HG03039 (cell line): Measurements from ENCODE around the gene BCL11B.
"Not testable (repeated sequence)": the region's sequence is repeated elsewhere in the genome, so short reads cannot be mapped to it uniquely, and the experiment has no call there.

ENCODE experiments used
- ATAC-seq: cut with Tn5 transposase; IDR thresholded peaks from one replicate; pipeline ENCODE4 v1.9.1; 2021; ENCODE audit warnings: mild to moderate bottlenecking, moderate library complexity; ENCODE audit not compliant: unreplicated experiment

Gene BCL11B

DNA sequence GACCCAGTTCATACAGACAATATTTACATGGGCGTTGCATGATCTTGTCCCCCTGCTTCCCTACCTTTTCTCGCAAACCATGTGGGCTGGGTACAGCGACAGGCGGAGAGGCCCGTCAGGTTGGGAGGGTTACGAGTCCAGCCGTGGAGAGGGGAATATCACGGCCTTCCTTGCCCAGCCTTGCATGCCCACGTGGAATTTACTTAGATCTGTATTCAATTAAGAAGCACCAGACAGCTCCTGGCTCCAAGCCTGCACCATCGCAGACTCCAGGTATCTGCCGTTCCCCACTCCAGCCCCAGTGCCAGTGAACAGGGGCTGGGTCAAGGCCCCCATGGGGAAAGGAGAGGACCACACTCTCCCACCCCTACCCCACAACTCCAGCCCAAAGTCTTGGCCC, 29.8 kb downstream of the BCL11B start:
- ATAC-seq: no peak

DNA sequence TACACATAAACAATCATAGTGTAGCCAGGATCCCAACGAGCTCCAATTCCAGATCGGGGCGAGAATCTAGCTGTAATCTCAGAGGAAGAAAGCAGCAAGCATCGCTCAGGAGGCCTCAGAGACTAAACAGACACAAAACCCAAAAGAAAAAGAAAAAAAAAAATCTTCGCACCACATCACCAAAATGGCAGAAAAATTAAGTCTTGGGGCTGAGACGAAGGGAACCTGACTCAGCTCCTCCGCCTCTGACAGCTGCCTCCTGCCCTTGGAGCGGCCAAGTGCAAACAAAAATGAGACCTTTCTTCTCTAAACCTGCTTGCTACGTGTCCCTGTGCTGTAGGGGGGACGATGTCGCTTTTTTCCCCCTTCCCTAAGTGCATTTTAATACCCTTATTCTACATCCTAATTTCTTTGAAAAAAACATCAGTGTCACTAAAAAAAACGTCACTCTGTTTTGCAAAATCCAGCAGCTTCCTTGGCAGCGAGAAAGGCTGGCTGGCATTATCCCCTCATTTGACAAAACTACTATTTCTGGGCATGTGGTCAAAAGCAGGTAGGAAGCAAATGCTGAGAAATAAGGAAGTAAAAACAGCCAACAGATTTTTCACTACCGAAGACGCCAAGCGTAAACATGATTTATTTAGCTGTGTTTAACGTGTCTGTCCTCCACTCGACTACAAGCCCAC, 30.5 kb downstream of the BCL11B start:
- ATAC-seq: no peak

DNA sequence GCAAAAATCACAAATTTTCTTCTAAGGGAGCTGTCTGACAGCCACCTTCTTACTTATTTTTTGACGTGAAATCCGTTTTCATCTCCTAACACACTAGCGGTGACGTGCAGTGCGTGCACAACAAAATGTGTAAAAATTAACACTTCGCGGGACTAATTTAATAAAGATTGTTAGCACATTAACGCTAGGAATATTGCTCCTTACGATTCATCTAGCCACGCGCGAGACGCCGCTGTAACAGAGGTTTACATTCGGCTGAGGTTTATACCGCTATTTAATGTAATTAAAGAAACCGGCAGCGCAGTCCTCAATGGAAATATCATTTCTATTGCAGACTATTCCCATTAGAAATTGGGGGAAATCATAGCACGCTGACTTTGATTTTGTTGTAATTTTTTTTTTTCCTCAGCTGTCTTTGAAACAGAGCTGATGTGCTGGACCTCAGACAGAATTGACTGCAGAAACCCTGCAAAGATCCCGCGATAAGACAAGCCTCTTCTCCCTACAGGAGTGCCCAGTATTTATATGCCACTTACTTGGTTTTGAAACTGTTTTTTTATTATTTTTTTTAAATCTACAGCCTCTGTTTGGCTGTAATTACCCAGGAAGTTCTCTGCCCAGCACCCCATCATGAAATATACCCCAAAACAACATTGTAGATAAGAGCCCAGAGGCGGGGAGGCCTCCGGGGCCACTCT, 31.2 kb downstream of the BCL11B start:
- ATAC-seq: no peak

GRCh38 chr14:99239661-99240092, 32.3 kb downstream of the BCL11B start:
- no peak for ATAC-seq

DNA sequence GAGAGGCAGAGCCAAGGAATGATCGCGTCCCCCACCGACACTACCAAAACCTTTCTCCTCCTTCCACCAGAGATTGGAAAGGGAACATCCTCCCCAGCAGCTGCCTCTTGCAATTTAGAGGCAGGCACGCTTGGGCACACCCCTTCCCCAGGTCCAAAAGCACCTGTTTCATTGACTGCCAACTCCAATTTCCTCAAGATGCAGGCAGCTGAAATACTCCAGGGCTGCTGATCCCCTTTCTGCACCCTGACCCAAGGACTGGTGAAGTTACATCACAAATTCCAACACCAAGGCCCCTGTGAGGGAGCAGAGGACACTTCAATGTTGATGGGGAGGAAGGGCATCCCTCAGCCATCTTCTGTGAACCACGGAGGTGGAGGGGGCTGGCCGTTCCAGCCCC, 33.8 kb downstream of the BCL11B start:
- no peak for ATAC-seq

GRCh38 chr14:99237288-99237687, 34.7 kb downstream of the BCL11B start:
- ATAC-seq: no peak

DNA sequence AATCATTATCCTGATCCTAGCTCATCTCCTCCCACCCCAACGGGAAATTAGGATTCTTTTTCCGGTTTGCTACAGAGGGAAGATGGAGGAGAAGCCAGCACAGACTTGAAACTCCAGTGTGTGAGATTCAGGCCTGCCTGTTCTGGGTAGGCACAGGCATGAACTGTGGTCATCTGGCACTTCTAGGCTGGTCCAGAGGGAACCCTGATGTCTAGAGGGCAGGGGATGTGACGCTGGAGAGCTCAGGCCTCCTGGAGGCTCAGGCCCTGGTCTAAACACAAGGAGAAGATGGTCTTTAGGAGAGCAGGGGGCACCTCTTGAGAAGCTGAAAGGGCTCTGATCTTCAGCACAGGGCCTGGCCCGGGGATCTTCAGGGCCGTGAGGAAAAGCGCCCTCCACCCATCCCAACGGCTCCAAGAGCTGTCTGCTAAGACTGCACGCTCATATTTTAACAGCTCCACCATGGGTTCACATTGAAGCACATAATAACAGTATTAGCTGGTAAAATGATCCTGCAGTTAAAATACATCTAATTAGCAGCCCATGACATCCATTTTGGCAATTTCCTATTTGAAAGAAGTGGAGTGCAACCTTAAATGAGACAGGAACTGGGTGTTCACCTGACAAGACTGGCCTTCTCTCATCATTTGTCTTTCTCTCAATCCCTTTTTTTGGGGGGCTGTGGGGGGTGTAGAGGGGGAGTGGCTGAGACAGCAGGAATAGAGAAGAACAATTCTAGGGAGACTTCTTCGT, 35.4 kb downstream of the BCL11B start:
- no peak for ATAC-seq

GRCh38 chr14:99235582-99236320, 36.2 kb downstream of the BCL11B start:
- ATAC-seq: no peak

GRCh38 chr14:99234961-99235571, 36.9 kb downstream of the BCL11B start:
- no peak for ATAC-seq

DNA sequence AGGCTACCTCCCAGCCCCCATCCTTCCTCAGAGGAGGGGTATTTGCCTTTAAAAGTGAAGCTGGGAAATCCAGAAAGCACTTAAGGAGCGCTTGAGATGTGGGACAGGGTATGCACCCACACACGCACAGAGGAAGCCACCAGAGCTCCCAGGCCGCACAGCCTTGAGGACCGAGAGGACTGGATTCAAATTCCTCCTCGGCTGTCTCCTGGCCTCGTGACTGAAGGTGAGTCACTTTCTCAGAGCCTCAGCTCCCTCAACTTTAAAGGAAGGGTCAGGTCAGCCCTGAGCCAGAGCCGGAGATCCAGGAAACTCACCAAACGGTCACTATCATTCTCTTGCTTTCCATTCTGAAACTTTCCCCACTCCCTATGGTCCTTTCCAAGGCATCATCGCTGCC, 37.6 kb downstream of the BCL11B start:
- ATAC-seq: no peak

DNA sequence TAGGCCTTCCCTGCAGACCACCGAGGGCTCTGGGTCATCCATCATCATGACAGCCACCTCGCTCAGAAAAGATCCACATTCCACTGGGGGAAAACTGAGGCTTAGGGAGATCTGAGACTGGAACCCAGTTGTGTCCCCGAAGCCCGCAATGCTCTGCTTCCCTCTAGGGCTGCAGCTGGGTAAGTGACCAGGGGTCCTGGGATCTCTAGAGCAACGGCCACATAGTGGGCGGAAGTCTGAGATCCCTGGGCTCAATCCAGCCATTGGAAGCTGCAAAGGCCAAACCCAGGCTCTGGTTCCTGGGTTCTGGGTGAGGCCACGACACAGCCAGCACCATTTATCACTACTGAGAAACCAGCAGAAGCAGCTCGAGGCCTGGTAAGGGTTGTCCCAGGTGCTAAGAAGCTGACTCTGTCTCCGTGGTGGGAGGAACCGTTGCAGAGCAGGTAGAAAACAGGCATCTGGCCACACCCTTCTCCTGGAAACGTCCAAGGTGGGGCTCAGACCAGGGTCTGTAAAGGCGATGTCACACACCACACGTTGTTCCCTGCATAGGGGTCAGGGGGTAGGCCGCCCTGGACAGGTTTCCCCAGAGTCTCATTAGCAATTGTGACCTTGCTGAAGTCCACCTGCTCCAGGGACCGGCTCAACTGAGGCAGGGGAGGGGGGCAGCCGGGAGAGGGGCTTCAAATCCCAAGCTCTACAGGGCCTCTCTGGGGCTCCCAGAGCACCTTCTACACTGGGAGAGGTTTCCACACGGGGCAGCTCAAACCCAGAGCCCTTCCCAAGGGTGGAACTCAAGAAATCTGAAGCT, 38.6 kb downstream of the BCL11B start:
- no peak for ATAC-seq

- ATAC-seq: no peak
Measured at GRCh38 chr14:99232714-99233214, 39.2 kb downstream of the BCL11B start.

DNA sequence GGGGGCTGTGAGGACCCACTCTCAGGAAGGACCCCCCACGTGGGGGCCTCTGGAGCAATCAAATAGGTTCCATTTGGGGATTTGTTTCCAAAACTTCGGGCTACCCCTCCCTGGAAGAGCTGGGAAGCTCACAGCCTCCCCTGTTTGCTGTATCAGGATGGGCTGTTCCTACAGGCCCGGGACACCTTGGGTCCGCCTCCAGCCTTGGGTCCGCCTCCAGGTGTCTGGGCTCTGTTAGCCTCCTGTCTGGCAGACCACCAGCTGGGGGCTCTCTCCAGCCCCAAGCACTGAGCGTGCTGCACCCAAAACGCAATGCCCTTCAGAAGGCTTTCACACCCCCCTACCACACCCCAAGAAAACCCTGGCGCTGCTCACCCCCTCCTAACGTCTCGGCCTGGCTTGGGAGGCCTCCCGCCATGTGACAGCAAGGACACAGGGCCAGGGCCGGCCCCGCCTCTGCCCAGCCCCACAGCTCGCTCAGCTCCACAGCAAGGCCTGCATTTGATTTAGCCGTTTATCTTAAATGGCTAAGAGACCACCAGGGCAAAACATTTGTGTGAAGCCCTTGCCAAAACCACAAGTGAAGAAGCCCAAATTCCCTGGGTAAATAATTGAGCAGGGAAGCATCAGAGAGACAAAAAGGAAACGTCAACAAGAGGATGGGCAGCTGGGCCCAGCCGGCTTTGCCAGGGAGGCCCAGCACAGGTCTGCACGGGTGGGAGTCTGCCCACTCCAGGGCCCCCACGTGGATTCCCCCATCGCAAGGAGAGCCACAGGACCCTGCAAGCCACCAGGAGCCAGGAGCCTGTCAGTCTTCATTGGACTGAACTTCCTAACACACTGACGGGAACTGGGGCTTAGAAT, 39.9 kb downstream of the BCL11B start:
- ATAC-seq: no peak

- ATAC-seq: no peak
Measured at GRCh38 chr14:99231161-99231849, 40.7 kb downstream of the BCL11B start.

GRCh38 chr14:99230208-99231151, 41.5 kb downstream of the BCL11B start:
- no peak for ATAC-seq

DNA sequence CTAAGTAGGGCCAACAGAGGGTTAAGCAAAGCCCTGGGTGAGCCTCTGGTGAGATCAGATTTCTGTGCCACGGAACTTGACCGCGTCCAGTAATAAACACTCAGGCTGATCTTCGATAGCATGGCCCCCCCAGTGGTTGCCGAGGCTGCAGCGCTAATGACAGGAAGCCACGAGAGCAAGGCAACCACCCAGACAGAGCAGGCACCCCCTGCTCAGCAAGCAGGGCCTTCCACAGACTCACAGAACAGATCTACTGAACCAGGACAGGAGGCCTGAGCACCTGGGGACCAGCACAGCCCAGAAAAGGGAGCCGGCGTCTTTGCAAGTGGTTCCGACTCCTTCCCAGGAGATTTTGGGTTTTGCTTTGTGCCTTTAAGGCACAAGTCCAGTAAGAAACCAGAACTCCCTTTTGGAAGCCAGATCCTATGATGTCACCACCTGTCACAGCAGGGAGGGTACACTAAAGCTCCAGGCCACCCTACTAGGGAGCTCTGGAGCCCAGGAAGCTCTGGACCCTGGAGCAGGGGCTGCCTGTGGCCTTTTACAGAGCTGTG, 42.3 kb downstream of the BCL11B start:
- no peak for ATAC-seq

GRCh38 chr14:99228760-99229159, 43.2 kb downstream of the BCL11B start:
- not testable (repeated sequence) for ATAC-seq
